Measurements from ENCODE around the gene OR6N1.

OR6N1 gene

DNA sequence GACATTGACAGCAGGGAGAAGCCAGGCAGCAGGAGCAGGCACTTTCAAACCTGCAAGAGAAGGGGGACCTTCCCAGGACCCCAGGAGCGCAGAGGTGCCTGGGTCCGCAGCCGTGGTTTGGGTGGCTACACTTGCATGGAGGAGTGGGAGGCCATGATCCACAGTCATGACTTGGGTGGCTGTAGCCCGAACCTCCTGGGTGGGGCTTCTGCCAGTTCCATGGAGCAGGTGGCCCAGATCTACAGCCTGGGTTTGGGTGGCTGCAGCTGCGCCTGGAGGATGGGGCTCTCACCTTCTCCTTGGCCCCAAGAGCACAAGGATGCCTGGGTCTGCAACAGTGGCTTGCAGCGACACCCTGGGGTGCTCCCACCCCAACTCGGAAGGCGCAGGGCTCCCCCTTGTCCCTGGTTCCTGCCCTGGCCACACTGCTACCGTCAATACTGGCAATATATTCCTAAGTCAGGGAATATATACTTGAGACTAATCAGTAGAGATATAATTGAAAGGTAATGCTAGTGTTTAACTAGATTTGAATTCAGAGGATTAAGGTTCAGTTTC, 19.8 kb downstream of the OR6N1 start:
- no peak for DNase-seq (ENCODE audit: low read depth)

- DNase-seq (ENCODE audit: low read depth) = no peak
These were observed 36.1 kb downstream of the OR6N1 start for GRCh38 chr1:158735848-158736247.

- DNase-seq (ENCODE audit: low read depth) = no peak
These were observed 39.5 kb downstream of the OR6N1 start for GRCh38 chr1:158732524-158732923.

- no peak for DNase-seq (ENCODE audit: low read depth)
These were observed 40.3 kb downstream of the OR6N1 start for GRCh38 chr1:158731707-158732106.

DNA sequence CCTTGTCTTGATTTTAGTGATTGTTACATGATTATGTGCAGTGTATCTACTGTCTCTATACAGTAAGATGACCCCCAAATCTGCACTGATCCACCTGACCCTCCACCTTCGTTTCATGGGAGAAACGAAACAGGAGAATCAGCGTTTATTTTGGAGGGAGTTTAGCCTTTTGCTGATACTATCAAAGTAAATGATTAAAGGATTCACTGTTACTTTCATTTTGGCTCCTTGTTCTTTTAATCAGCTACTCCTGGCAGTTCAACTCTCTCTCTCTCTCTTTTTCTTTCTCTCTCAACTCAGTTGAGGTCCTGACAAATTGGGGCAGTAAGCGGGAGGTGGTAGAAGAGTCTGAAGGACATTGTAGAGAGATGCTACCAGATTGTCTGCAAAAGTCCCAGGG, 41.5 kb downstream of the OR6N1 start:
- no peak for DNase-seq (ENCODE audit: low read depth)

DNA sequence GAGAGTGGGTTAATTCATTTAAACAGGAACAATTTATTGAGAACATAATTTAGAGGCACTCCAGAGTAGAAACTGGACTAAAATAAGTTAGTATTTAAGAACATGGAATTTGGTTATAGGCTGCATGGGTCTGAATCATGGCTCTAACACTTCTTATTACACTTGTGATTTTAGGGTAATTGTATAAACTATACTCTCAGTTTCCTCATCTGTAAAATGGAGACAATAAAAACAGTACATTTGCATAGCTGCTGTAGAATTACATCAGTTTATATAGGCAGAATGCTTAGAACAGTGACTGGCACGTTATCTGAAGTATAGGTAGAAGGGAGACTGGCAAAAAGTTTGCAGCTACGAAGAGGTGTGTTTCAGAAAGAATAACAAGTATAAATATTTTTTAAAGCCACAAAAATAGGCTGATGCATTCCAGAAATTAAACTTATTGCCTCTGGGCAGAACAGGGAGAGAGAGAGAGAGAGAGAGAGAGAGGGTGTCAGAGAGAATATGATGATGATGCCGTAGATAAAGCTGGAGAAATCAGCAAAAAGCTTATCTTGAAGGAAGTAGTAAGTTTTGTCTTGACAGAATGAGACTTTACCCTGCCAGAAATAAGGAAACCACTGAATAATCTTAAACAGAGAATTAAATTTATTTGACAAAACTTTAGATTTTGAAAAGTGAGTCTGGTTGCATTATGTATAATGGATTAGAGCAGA, 43.3 kb downstream of the OR6N1 start:
- DNase-seq (ENCODE audit: low read depth) = peak; percentile 3

- no peak for DNase-seq (ENCODE audit: low read depth)
These were observed 47.6 kb downstream of the OR6N1 start for GRCh38 chr1:158724442-158724841.

DNA sequence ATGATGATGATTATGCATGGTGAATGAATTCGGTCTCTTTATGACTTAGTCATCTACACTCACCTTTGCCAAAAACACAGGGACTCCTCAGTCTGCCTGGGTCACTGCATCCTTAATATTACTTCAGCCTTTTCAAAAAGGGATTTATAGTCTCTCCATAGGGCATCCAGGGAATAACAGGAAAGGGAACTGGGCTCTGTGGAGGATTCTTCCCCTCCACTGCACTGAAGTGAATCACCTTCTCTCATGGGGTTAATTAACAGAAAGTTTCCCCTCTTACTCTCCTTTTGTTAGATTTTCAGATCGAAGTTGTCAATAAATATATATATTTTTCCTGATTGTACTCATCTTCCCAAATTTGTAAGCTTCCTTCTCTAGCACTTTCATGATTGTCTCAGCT, 51.4 kb downstream of the OR6N1 start, which contains the start of gene OR6K3:
TSS of gene OR6K3 (minus strand) at position 101 of the 400 bp plus-strand sequence. CDS start 2,605 bp downstream, outside the sequence.
- DNase-seq (ENCODE audit: low read depth) = no peak

- DNase-seq (ENCODE audit: low read depth) = no peak
These were observed 52.3 kb downstream of the OR6N1 start for GRCh38 chr1:158719664-158720063.

- no peak for DNase-seq (ENCODE audit: low read depth)
These were observed 54.7 kb downstream of the OR6N1 start for GRCh38 chr1:158717344-158717743.

- no peak for DNase-seq (ENCODE audit: low read depth)
These were observed 55.7 kb downstream of the OR6N1 start for GRCh38 chr1:158716335-158716734.

DNA sequence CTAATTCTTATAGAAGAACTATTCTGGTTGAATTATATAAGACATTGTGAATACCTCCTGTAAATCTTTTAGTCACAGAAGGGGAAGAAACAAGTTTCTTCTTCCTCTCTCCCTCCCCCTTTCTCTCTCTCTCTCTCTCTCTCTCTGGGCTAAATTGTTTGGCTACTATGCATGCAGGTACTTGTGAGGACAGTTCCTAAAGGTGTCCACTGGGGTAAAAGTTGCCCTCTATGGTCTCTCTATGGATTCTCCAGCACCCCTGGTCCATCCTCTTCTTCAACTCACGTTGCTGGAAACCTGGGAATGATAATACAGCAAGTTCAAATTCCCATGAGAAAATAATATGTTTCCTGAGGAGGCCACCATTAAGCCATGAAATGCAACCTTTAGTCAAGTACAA, 57.2 kb downstream of the OR6N1 start:
- no peak for DNase-seq (ENCODE audit: low read depth)
